Measurements from ENCODE around the gene KRTAP9-3.

DNA sequence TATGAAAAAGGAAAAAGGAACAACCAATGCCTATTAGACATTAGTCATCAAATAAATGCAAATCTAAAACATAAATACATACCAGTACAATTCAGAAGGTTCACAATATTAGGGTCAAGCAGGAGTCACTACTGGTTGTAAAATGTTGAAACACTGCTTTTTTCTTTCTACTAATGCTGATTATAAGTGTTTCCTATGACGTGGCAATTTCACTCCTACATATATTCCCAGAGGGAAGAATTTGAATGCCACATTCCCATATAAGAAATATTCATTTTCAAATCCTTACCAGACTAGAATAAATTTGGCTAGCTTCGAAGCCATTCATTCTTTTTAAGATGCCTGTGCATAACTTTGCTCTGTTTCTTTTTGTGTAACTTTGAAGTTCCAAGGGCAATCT is 8.4 kb upstream of the KRTAP9-3 start:
- TF ChIP-seq, protein P1, sequence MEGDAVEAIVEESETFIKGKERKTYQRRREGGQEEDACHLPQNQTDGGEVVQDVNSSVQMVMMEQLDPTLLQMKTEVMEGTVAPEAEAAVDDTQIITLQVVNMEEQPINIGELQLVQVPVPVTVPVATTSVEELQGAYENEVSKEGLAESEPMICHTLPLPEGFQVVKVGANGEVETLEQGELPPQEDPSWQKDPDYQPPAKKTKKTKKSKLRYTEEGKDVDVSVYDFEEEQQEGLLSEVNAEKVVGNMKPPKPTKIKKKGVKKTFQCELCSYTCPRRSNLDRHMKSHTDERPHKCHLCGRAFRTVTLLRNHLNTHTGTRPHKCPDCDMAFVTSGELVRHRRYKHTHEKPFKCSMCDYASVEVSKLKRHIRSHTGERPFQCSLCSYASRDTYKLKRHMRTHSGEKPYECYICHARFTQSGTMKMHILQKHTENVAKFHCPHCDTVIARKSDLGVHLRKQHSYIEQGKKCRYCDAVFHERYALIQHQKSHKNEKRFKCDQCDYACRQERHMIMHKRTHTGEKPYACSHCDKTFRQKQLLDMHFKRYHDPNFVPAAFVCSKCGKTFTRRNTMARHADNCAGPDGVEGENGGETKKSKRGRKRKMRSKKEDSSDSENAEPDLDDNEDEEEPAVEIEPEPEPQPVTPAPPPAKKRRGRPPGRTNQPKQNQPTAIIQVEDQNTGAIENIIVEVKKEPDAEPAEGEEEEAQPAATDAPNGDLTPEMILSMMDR (IDR thresholded peaks at IDR 0.05), result no peak
- TF ChIP-seq EP300 (IDR thresholded peaks at IDR 0.05), result no peak

All from tibial nerve (tissue), 4 donors.